NCI-H748 (cell line): ENCODE results near the gene KRTAP2-1.

Experiments
- DNase-seq: peaks from one replicate; lab custom pipeline; 2025; ENCODE audit not compliant: unreplicated experiment; lab: John Stamatoyannopoulos, UW

KRTAP2-1 gene

DNA sequence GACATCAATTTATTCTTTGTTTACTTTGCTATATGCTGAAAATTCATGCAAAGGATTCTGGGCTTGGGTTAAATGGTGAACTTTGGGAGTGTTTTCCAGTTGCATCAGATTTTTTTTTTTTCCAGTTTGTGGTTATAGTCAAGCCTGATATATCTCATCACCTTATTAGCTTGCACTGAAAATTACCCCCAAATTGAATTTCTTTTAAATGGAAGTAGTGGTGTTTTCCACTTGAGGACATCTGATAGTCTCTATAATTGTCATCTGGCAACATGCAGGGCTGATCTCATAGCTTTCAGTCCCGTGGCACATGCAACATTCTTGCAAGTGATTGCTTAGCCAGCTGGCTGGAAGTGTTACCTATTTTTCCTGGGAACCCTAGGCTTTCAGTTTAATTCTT lies 33.5 kb downstream of the KRTAP2-1 start:
- DNase-seq, result peak; percentile 46

DNA sequence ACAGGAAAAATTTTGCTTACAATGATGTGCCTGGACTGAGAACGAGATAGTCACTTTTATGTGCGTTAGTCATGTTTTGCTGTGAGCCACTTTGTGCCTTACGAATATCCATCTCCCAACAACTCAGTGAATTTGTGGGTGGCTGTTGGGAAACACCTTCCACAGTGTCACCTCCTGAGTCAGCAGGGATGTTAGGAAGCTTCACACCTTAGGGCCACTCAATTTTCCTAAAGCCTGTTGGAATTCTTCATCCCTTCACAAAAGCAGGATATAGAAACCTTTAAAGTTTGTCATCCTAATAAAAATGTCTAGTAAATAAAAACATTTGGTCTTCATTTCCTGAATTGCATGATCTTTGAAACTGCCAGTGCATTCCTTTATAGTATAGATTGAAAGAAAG lies 33.9 kb downstream of the KRTAP2-1 start:
- no peak for DNase-seq

DNA sequence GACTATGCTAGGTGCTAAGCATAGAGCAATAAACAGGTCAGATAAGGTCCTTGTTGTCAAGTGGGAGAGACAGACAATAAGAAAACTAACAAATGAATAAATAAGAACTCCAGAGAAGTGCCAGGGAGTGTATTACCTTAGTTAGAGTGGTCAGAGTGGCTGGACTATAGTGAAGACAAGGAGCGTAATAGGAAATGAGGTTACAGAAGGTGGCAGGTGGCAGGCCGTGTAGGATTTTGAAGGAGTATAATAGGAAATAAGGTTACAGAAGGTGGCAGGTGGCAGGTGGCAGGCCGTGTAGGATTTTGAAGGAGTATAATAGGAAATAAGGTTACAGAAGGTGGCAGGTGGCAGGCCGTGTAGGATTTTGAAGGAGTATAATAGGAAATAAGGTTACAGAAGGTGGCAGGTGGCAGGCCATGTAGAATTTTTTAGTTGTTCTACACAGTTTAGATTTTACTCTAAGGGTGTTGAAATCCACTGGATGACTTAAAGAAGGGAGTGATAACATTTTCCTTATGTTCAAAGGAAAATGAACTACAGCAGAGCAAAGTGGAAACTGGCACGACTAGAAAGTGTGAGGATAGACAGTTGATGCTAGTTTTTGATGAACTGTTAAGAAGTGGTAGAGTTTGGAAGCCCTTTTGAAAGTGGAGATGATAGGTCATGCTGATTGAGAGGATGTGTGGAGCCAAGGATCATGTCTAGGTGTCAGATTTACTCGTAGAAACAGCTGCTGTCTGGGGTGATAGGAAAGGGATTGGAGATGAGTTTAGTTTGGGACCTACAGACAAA lies 34.6 kb downstream of the KRTAP2-1 start:
- peak; percentile 43 for DNase-seq

DNA sequence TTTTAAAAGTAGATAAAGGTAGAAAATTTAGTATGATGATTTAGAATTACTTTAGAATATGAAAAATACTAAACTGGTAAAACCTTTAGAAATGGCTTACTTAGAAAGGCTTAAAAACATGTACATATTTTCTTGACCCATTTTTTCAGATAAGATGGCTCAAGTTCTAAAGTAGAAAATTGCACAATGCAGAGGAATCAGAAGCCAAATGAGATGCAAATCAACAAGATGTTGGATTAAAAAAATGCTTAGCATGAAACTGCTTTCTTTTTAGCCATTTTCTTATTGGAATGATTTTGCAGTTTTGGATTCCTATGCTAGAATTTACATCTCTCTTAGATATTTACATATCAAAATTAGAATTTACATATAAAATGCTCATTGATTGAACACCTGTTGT lies 36.7 kb downstream of the KRTAP2-1 start:
- no peak for DNase-seq

DNA sequence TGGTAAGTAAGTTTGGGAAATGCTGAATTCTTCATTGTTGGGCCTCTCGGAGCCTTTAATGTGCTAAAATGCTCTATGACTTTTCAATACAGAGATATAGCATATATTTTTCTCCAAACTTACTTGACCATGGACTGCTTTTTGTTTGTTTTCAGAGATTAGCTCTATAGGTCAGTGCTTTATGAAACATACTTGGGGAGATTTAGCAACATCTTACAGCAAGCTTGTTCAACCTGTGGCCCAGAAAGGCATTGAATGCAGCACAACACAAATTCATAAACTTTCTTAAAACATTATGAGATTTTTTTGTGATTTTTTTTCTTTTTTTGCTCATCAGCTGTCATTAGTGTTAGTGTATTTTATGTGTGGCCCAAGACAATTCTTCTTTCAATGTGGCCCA lies 37.2 kb downstream of the KRTAP2-1 start:
- DNase-seq, result no peak

DNA sequence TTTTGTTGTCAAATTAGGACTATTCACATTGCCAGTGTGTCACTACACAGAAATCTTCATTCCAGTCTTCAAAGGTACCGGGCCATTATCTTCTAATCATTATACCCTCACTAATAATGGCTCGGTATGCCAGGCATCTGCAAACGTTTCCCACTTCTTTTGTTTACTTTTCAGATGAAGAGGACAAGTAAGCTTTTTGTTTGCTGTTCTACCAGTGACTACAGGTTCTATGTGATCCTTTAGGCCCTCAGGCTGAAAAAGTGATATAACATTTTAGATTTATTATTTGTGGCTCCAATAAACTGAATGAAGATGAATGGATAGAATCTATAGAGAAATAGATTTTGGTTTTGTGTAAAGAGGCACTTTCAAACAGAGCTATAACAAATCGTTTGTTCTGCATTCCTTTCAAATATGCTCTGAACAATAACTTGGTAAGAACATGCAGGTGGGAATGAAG lies 37.8 kb downstream of the KRTAP2-1 start:
- peak; percentile 53 for DNase-seq

DNA sequence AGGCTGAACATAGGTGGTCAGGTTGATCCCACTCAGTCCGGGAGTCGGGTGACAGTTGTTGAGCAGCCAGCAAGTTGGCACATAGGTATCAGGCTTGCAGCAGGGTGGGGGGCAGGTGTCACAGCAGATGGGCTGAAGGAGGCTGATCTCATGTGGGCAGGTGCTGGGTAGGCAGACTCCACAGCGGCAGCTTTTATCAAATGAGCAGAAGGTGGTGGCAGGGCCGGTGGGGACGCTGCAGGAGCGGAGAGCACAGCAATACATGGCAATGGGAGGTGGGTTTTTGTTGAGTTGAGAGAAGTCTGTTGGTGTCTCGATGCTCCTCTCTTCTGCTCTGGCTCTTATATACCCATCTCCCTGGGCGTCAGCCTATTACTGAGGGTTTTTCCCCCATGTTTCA lies 38.3 kb downstream of the KRTAP2-1 start, which contains the start of gene KRTAP3-1:
KRTAP3-1 (minus strand) TSS at position 318 of the 400 bp plus-strand sequence; CDS start at position 264, 54 bp downstream.
- peak; percentile 56 for DNase-seq

DNA sequence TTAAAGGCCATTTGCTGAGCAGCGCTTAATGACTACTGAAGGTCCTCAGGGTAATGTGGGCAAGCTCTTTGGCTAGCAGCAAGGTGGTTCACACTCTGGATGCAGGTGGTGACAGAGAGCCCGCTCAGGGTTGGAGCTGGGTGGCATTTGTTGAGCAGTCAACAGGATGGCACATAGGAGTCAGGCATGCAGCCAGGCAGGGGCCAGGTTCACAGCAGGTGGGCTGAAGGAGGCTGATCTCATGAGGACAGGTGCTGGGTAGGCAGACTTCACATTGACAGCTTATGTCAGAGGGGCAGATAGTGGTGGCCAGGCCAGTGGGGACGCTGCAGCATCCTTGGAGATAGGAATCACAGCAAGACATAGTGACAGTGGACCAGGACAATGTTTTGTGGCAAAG lies 42.7 kb downstream of the KRTAP2-1 start:
- peak; percentile 12 for DNase-seq

DNA sequence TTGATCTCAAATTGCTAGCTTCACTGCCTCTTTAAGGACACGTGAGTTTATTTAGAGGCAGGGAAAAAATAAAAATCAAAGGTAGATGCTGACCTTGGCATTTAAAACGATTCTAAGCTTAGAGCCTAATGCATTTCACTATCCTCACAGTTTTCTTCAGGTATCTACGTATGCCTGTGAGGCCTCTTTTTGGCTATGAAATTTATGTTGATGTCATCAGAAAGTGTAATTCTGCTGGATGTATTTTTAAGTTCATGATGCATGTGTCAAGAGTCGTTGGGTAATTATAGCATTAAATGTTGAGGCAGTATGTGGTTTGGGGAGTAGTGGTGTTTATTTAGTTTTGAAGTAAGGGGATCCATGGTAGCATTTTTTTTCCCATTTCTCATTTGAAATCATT lies 43.2 kb downstream of the KRTAP2-1 start:
- no peak for DNase-seq

DNA sequence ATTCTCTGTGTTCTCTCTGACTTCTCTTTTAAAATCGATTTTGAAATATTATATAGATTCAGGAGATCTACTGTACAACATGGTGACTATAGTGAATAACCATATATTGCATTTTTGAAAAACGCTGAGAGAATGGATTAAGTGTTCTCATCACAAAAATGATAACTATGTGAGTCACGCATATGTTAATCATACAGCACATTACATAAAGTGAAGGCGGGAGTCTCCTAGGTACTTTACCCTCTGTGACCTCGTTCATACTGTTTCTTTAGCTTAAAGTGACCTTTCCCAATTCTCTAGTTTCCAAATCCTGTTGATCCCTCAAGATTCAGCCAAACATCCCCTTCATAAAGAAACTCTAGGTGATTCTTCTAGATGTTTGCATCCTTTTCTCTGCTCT lies 44.3 kb downstream of the KRTAP2-1 start:
- DNase-seq, result no peak

DNA sequence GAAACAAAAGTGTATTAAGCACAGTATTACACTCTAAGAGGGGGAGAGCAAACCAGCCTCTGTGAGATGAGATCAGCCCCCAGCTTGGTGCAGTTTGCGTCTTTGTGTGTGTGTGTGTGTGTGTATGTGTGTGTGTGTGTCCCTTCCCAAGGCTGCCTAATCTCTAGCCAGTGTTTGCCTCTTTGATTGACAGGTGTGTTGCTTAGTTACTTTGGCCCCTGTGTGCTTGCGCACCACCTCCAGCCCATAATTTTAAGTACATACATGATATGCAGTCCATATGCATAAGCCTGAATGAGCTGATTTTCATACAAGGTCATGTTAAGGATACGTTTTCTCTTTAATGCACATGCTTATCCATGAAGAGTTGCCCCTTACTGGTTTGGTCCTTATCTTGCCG lies 45.3 kb downstream of the KRTAP2-1 start:
- no peak for DNase-seq

DNA sequence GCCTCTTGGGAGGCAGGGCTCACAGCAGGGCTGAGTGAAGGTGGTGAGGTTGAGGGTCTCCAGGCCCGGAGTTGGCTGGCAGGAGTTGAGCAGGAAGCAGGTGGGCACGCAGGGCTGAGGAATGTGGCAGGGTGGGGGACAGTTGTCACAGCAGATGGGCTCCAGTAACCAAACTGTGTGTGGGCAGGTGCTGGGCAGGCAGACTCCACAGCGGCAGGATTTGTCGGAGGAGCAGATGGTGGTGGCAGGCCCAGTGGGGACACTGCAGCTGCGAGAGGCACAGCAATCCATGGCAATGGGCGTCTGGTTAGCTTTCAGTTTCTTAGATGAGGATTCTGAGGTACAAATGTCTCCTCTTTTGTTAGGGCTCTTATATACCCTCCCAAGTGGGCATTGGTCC lies 47.6 kb downstream of the KRTAP2-1 start, which contains the start of gene KRTAP3-2:
KRTAP3-2 (minus strand) TSS at position 344 of the 400 bp plus-strand sequence; CDS start at position 291, 53 bp downstream.
- peak; percentile 44 for DNase-seq

DNA sequence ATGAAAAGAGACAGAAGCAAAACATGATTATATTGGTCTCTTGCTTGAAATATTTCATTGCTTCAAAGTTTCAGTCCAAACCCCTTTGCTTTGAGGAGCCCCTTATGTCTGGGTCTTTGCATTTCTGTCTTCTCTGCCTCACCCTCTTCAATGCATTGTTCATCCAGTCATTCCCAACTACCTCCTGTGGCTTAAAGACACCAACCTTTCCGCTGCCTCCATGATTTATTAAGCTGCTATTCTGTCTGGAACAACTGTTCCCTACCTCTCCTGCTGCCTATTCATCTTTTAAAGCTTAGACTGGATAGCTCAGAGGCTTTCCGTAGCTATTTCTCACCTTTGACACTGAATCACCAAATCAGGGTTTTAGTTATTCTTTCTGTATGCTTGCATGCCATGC lies 49.8 kb downstream of the KRTAP2-1 start:
- no peak for DNase-seq

DNA sequence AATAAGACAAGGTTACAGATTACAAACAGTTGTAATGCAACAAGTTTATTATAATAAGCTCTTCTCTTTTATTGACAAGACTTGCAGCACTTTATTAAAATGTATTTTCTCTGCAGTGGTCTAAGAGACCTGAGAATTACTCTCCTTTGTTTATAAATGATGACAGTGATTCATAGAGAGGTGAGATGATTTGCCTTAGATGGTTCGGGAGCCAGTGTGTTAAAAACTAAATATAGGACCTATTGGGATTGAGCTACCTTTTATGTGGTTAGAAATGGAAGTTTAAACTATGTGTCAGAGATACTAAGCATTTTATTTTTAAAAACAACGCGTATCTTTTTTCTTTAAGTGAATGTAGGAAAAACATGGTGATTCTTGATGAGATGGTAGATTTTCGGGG lies 50.3 kb downstream of the KRTAP2-1 start:
- no peak for DNase-seq
